IPS-18c (cell line): ENCODE results near the gene FRY.

Experiments
- H3K4me3 ChIP-seq: 2 replicates; pipeline ENCODE4 v1.7.0; 2013; ENCODE audit warnings: low read depth, mild to moderate bottlenecking, low read length, moderate library complexity; ENCODE audit not compliant: insufficient read depth
- H3K9me3 ChIP-seq: one replicate; pipeline ENCODE4 v1.6.1; 2013; ENCODE audit warnings: mild to moderate bottlenecking, low read length, moderate library complexity; ENCODE audit not compliant: control insufficient read depth, insufficient read depth

FRY gene

GRCh38 chr13:32134241-32135055 is 102.9 kb downstream of the FRY start:
- no peak overlapping the region for H3K4me3 ChIP-seq
- H3K9me3 ChIP-seq, result no peaks in the 10 kb centered on the region

GRCh38 chr13:32135056-32135390 is 103.4 kb downstream of the FRY start:
- Histone ChIP-seq H3K4me3 (no peak overlapping the region), H3K9me3 (no peaks in the 10 kb centered on the region)

GRCh38 chr13:32135655-32136054 is 104.1 kb downstream of the FRY start:
- no peaks in the 10 kb centered on the region for H3K9me3 ChIP-seq
- no peak overlapping the region for H3K4me3 ChIP-seq

- H3K4me3 ChIP-seq, result no peak overlapping the region
- no peaks in the 10 kb centered on the region for H3K9me3 ChIP-seq
Observed at GRCh38 chr13:32136061-32136460, 104.5 kb downstream of the FRY start.

- Histone ChIP-seq H3K4me3 (no peak overlapping the region), H3K9me3 (no peaks in the 10 kb centered on the region)
Observed at GRCh38 chr13:32136716-32137115, 105.1 kb downstream of the FRY start.

- Histone ChIP-seq H3K4me3 (no peak overlapping the region), H3K9me3 (no peaks in the 10 kb centered on the region)
Observed at GRCh38 chr13:32139251-32139650, 107.7 kb downstream of the FRY start.

- Histone ChIP-seq H3K9me3 (no peaks in the 10 kb centered on the region), H3K4me3 (no peak overlapping the region)
Observed at GRCh38 chr13:32140109-32140508, 108.5 kb downstream of the FRY start.

- H3K4me3 ChIP-seq, result no peak overlapping the region
Observed at GRCh38 chr13:32141462-32141861, 109.9 kb downstream of the FRY start.

GRCh38 chr13:32142115-32142514 is 110.5 kb downstream of the FRY start:
- Histone ChIP-seq H3K4me3 (no peak overlapping the region), H3K9me3 (no peaks in the 10 kb centered on the region)

More at GRCh38 chr13:32141462-32141861, 109.9 kb downstream of the FRY start:
- H3K9me3 ChIP-seq, result no peaks in the 10 kb centered on the region

GRCh38 chr13:32142956-32143375 is 111.4 kb downstream of the FRY start:
- Histone ChIP-seq H3K9me3 (no peaks in the 10 kb centered on the region), H3K4me3 (no peak overlapping the region)

GRCh38 chr13:32147193-32147592 is 115.6 kb downstream of the FRY start:
- no peaks in the 10 kb centered on the region for H3K9me3 ChIP-seq
- H3K4me3 ChIP-seq, result no peak overlapping the region

GRCh38 chr13:32147976-32148375 is 116.4 kb downstream of the FRY start:
- no peak overlapping the region for H3K4me3 ChIP-seq
- H3K9me3 ChIP-seq, result no peaks in the 10 kb centered on the region

GRCh38 chr13:32150239-32150638 is 118.7 kb downstream of the FRY start:
- H3K4me3 ChIP-seq, result no peak overlapping the region
- H3K9me3 ChIP-seq, result no peaks in the 10 kb centered on the region

- H3K9me3 ChIP-seq, result no peaks in the 10 kb centered on the region
- H3K4me3 ChIP-seq, result no peak overlapping the region
Observed at GRCh38 chr13:32150794-32151193, 119.2 kb downstream of the FRY start.

GRCh38 chr13:32151240-32151639 is 119.7 kb downstream of the FRY start:
- no peak overlapping the region for H3K4me3 ChIP-seq
- H3K9me3 ChIP-seq, result no peaks in the 10 kb centered on the region

GRCh38 chr13:32153056-32153455 is 121.5 kb downstream of the FRY start:
- Histone ChIP-seq H3K4me3 (no peak overlapping the region), H3K9me3 (no peaks in the 10 kb centered on the region)

- no peaks in the 10 kb centered on the region for H3K9me3 ChIP-seq
- no peak overlapping the region for H3K4me3 ChIP-seq
Observed at GRCh38 chr13:32159137-32159869, 127.7 kb downstream of the FRY start.

- H3K9me3 ChIP-seq, result no peaks in the 10 kb centered on the region
- H3K4me3 ChIP-seq, result no peak overlapping the region
Observed at GRCh38 chr13:32162395-32163005, 130.9 kb downstream of the FRY start.
